HCT116 (cell line): ENCODE data around the gene BTBD9. TPM values are rescaled to one million over a fixed set of nuclear protein-coding genes. Genes with fewer than 3 reads are reported as not detected.

Experiments
- ATAC-seq: fragments of 200-7000 bp; cut with Tn5 transposase; 2 replicates; pipeline ENCODE4 v1.9.1; 2020; ENCODE audit warnings: mild to moderate bottlenecking, moderate library complexity
- BruUV-seq: library from RNA; stranded (reverse); fragments of 400-500 nt; replicated peaks from 2 replicates; lab custom pipeline; 2021; lab: Mats Ljungman, UMichigan
- CTCF ChIA-PET: fragments of 300-600 bp; sonication (Branson Sonifier 250); formaldehyde crosslinking; loops from one replicate; lab custom pipeline; 2021; ENCODE audit warnings: antibody characterized with exemption; lab: Charles Lee
- POLR2A ChIA-PET: fragments of 300-600, 350-600 bp; sonication (Branson Sonifier 250); formaldehyde crosslinking; loops from one replicate; lab custom pipeline; 2021; ENCODE audit warnings: antibody characterized with exemption; lab: Charles Lee
- RAD21 ChIA-PET, 2 experiments: fragments of 300-600 bp; sonication (Branson Sonifier 250); formaldehyde crosslinking; loops; one replicate each; lab custom pipeline; 2023; ENCODE audit warnings: low total read pairs in 2 of 2; ENCODE audit not compliant: uncharacterized antibody in 2 of 2, unreplicated experiment in 2 of 2, low non-redundant PET in 1 of 2; lab: Charles Lee
- DNase-seq: peaks from one replicate; pipeline ENCODE4 v3.0.0-alpha.2; 2010; ENCODE audit warnings: low read depth, low spot score
- H2AFZ ChIP-seq: fragments of 200-600 bp; shearing (Covaris generic), sonication (generic); 2 replicates; pipeline ENCODE4 v1.6.1; 2017; ENCODE audit warnings: low read depth, mixed run types, mixed read lengths, antibody characterized with exemption, low read length; ENCODE audit not compliant: poor library complexity, severe bottlenecking
- H3K27ac ChIP-seq: 2 replicates; pipeline ENCODE4 v1.5.1; 2012; ENCODE audit warnings: low read depth, low read length
- H3K27me3 ChIP-seq: fragments of 200-600 bp; sonication (generic); 2 replicates; pipeline ENCODE4 v1.6.1; 2016; ENCODE audit warnings: mixed run types, low read length, mixed read lengths; ENCODE audit not compliant: insufficient read depth
- H3K36me3 ChIP-seq, 2 experiments: fragments of 200-500 bp in 1 of 2; fragments of 200-600 bp in 1 of 2; sonication (Bioruptor generic) in 1 of 2; sonication (generic) in 1 of 2; 2 replicates each; pipeline versions ENCODE4 v1.5.1 to v1.6.1; 2014 to 2016; ENCODE audit warnings: low read length in 2 of 2, inconsistent platforms in 1 of 2, mixed read lengths in 1 of 2, mixed run types in 1 of 2; ENCODE audit not compliant: insufficient read depth in 2 of 2, control insufficient read depth in 1 of 2
- H3K4me1 ChIP-seq, 2 experiments: fragments of 200-600 bp in 1 of 2; sonication (generic) in 1 of 2; 2 replicates each; pipeline versions ENCODE4 v1.5.1 to v1.6.1; 2012 to 2017; ENCODE audit warnings: low read length in 2 of 2, inconsistent platforms in 1 of 2, mild to moderate bottlenecking in 1 of 2, mixed read lengths in 1 of 2, mixed run types in 1 of 2, moderate library complexity in 1 of 2; ENCODE audit not compliant: insufficient read depth in 2 of 2, control insufficient read depth in 1 of 2
- H3K4me2 ChIP-seq: fragments of 200-600 bp; sonication (generic); 2 replicates; pipeline ENCODE4 v1.6.1; 2017; ENCODE audit warnings: mixed run types, low read length, mixed read lengths
- H3K4me3 ChIP-seq, 2 experiments: fragments of 200-600 bp in 1 of 2; sonication (generic) in 1 of 2; replicated peaks in 1 of 2; 2 replicates each; pipeline ENCODE4 v1.5.1; 2011 to 2016; ENCODE audit warnings: low read length in 2 of 2, control low read depth in 1 of 2, low read depth in 1 of 2, mild to moderate bottlenecking in 1 of 2, mixed read lengths in 1 of 2, mixed run types in 1 of 2
- H3K79me2 ChIP-seq: fragments of 200-600 bp; sonication (generic); 2 replicates; pipeline ENCODE4 v1.6.1; 2017; ENCODE audit warnings: mild to moderate bottlenecking, mixed run types, low read length, moderate library complexity, mixed read lengths; ENCODE audit not compliant: insufficient read depth
- H3K9ac ChIP-seq: fragments of 200-600 bp; sonication (generic); 2 replicates; pipeline ENCODE4 v1.6.1; 2016; ENCODE audit warnings: low read length, mixed read lengths
- H3K9me2 ChIP-seq: fragments of 200-600 bp; sonication (generic), shearing (Covaris generic); 2 replicates; pipeline ENCODE4 v1.6.1; 2017; ENCODE audit warnings: mixed run types, mild to moderate bottlenecking, moderate library complexity; ENCODE audit not compliant: insufficient read depth
- H3K9me3 ChIP-seq, 2 experiments: fragments of 200-500 bp in 1 of 2; fragments of 200-600 bp in 1 of 2; sonication (Bioruptor generic) in 1 of 2; sonication (generic) in 1 of 2; 2 replicates each; pipeline ENCODE4 v1.6.1; 2014 to 2017; ENCODE audit warnings: low read length in 2 of 2, mixed read lengths in 2 of 2, inconsistent platforms in 1 of 2, low read depth in 1 of 2, mild to moderate bottlenecking in 1 of 2, mixed run types in 1 of 2, moderate library complexity in 1 of 2; ENCODE audit not compliant: control insufficient read depth in 1 of 2, insufficient read depth in 1 of 2
- H4K20me1 ChIP-seq: fragments of 200-600 bp; sonication (generic), shearing (Covaris generic); 2 replicates; pipeline ENCODE4 v1.6.1; 2017; ENCODE audit warnings: mixed run types, mild to moderate bottlenecking, moderate library complexity; ENCODE audit not compliant: insufficient read depth
- ATF3 ChIP-seq: IDR thresholded peaks from 2 replicates; pipeline ENCODE4 v1.6.1; 2012
- CBX3 ChIP-seq: IDR thresholded peaks from 2 replicates; pipeline ENCODE4 v1.6.1; 2012; ENCODE audit warnings: low read depth
- CEBPB ChIP-seq: IDR thresholded peaks from 2 replicates; pipeline ENCODE4 v1.6.1; 2012; ENCODE audit warnings: low read depth
- CTCF ChIP-seq, 3 experiments: fragments of 200-600 bp in 1 of 3; sonication (generic) in 1 of 3; IDR thresholded peaks in 2 of 3; conservative IDR thresholded peaks in 1 of 3; 2 replicates each; pipeline ENCODE4 v1.5.1; 2012 to 2017; ENCODE audit warnings: low read depth in 2 of 3, low read length in 2 of 3, antibody characterized with exemption in 1 of 3, borderline replicate concordance in 1 of 3, control low read depth in 1 of 3, mild to moderate bottlenecking in 1 of 3, mixed read lengths in 1 of 3, mixed run types in 1 of 3, moderate library complexity in 1 of 3; ENCODE audit not compliant: insufficient read depth in 1 of 3
- EGR1 ChIP-seq: IDR thresholded peaks from 2 replicates; pipeline ENCODE4 v1.6.1; 2012; ENCODE audit warnings: low read depth
- ELF1 ChIP-seq: IDR thresholded peaks from 2 replicates; pipeline ENCODE4 v1.6.1; 2012; ENCODE audit warnings: low read depth, borderline replicate concordance
- EZH2 ChIP-seq: fragments of 200-600 bp; sonication (generic); IDR thresholded peaks from 2 replicates; pipeline ENCODE4 v1.6.1; 2017; ENCODE audit warnings: antibody characterized with exemption, mixed run types
- FOSL1 ChIP-seq: IDR thresholded peaks from 2 replicates; pipeline ENCODE4 v1.6.1; 2012; ENCODE audit warnings: low read depth
- JUND ChIP-seq: IDR thresholded peaks from 2 replicates; pipeline ENCODE4 v1.6.1; 2012
- POLR2AphosphoS5 ChIP-seq: IDR thresholded peaks from 2 replicates; pipeline ENCODE4 v1.6.1; 2011; ENCODE audit warnings: mild to moderate bottlenecking, low read depth, low read length, moderate library complexity
- RAD21 ChIP-seq: IDR thresholded peaks from 2 replicates; pipeline ENCODE4 v1.6.1; 2012; ENCODE audit warnings: low read depth, mild to moderate bottlenecking
- SIN3A ChIP-seq: IDR thresholded peaks from 2 replicates; pipeline ENCODE4 v1.6.1; 2012; ENCODE audit warnings: low read depth
- SRF ChIP-seq: IDR thresholded peaks from 2 replicates; pipeline ENCODE4 v1.6.1; 2012; ENCODE audit warnings: low read depth
- TCF7L2 ChIP-seq: IDR thresholded peaks from 2 replicates; pipeline ENCODE4 v1.7.0; 2011; ENCODE audit warnings: borderline replicate concordance, inconsistent platforms; ENCODE audit not compliant: insufficient read depth, insufficient read length; ENCODE audit errors: extremely low read depth
- YY1 ChIP-seq: IDR thresholded peaks from 2 replicates; pipeline ENCODE4 v1.6.1; 2011; ENCODE audit warnings: low read length, low read depth, moderate library complexity, mild to moderate bottlenecking; ENCODE audit not compliant: insufficient replicate concordance; ENCODE audit errors: extremely low read depth
- ZNF274 ChIP-seq: fragments of 200-500 bp; sonication (Bioruptor generic); IDR thresholded peaks from 2 replicates; pipeline ENCODE4 v1.6.1; 2014; ENCODE audit warnings: mild to moderate bottlenecking, low read depth, low read length, inconsistent platforms
- intact Hi-C: fragments of 100-400 bp; cut with micrococcal nuclease; formaldehyde crosslinking; loops from 2 replicates; pipeline ENCODE4 v1.10.0; 2022
- total RNA-seq: library from RNA; stranded (reverse); gene quantifications from one replicate; pipeline ENCODE4 v1.2.1, GENCODE V29; 2021; ENCODE audit not compliant: unreplicated experiment

Gene BTBD9
- total RNA-seq, 1 experiment from 2014 or later: 10.9 TPM

- DNase-seq: no peak
- Histone ChIP-seq H3K36me3 (no peaks in the 10 kb centered on the region), H4K20me1 (0 out of 2 replicates have a peak, but pooled peaks cover 5% of the 10 kb centered on the region), H3K9me3 (no peaks in the 10 kb centered on the region), H2AFZ (no peak overlapping the region), H3K4me2 (no peak overlapping the region), H3K27ac (no peak overlapping the region), H3K4me1 (no peaks in the 10 kb centered on the region), H3K79me2 (no peaks in the 10 kb centered on the region), H3K27me3 (no peaks in the 10 kb centered on the region), H3K9ac (no peak overlapping the region), H3K4me3 (no peak overlapping the region), H3K9me2 (no peaks in the 10 kb centered on the region)
- no TSS peak for BruUV-seq
- no peak for TF ChIP-seq JUND
- TF ChIP-seq RAD21: no peak
- TF ChIP-seq YY1: no peak
- TF ChIP-seq EZH2: no peak
- TF ChIP-seq ELF1: no peak
- no peak for TF ChIP-seq TCF7L2
- no peak for TF ChIP-seq SIN3A
- TF ChIP-seq FOSL1: no peak
- no peak for TF ChIP-seq ZNF274
- no peak for TF ChIP-seq POLR2AphosphoS5
- no peak for TF ChIP-seq CBX3
- no peak for TF ChIP-seq CEBPB
- TF ChIP-seq ATF3: no peak
- TF ChIP-seq CTCF (IDR thresholded peaks at IDR 0.05 in 2 of 3, conservative IDR thresholded peaks at IDR 0.05 in 1 of 3; ENCODE audit: borderline replicate concordance in 1 of 3, insufficient read depth in 1 of 3, low read depth in 2 of 3, low read length in 2 of 3): no peak
- TF ChIP-seq SRF: no peak
- TF ChIP-seq EGR1: no peak
- intact Hi-C loops: loop anchor here (10.0 kb wide), 3 partner anchors 176 to 964 kb away; no protein-coding TSS in a partner anchor
- ChIA-PET RAD21 (no interaction called here), POLR2A (no interaction called here), CTCF (interaction anchor here (0.9 kb wide), 1 partner anchor 14 kb away, joined by 4 read pairs; no protein-coding TSS in a partner anchor)
- no peak for ATAC-seq
Observed at GRCh38 chr6:38498805-38499445, 140.8 kb downstream of the BTBD9 start.
